NK-92 (cell line): ENCODE measurements around the gene PPFIBP2.
"Not testable (repeated sequence)": the region's sequence is repeated elsewhere in the genome, so short reads cannot be mapped to it uniquely, and the experiment has no call there.

Experiments used
- DNase-seq: peaks from one replicate; lab custom pipeline; 2025; ENCODE audit not compliant: unreplicated experiment; lab: John Stamatoyannopoulos, UW

Gene PPFIBP2

DNA sequence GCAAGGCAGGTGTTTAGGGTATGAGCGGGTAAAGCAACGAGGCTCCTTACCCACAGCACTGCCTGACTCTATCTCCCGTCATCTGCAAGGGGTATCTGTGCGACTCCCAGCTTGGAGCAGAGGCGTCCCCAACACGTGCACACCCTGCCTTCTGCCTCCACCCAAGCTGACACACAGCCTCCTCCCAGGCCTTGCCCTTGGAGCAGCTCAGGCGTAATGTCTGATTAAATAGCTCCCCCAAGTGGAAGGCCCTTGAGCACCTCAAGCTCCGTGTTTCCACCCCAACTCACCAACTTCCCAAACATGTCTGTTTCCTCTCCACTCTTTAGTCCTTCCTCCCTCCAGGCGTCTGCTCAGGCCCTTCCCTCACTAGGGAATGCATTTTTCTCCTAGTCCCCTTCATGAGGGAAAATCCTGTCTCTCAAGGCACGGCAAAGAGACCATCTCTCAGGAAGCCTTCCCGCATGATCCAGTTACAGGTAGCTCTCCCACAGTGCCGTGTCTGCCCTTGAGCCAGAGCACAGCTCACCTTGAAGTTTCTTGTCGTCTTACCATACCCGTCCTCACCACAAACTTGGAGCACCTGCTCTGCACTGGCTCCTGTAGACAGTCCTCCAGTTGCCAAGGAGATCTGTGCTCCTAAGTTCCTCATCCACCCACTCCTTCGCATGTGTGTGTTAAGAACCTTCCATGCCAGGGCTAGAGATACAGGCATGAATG is 143.7 kb downstream of the PPFIBP2 start:
- DNase-seq: no peak

DNA sequence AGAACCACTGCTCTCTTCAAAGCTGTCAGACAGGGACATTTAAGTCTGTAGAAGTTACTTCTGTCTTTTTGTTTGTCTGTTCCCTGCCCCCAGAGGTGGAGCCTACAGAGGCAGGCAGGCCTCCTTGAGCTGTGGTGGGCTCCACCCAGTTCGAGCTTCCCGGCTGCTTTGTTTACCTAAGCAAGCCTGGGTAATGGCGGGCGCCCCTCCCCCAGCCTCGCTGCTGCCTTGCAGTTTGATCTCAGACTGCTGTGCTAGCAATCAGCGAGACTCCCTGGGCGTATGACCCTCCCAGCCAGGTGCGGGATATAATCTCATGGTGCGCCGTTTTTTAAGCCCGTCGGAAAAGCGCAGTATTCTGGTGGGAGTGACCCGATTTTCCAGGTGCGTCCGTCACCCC is 149.7 kb downstream of the PPFIBP2 start:
- not testable (repeated sequence) for DNase-seq

DNA sequence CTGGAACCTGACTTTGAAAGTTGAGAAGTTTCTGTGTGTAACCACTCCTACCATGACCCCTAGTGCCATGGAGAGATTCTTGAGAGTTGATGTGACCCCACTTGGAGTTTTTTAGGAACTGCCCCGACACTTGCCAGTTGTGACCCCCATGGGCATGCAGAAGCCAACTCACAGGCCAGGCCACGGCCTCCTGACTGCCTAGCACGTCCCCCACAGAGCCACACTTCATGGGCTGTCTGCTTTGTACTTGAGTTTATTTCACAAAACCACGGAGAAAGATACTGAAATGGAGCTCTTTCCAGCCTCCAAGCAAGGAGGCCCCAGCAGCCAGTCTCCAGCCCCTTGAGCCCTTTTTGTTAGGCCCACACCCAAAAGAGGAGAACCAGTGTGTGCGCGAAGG is 151.1 kb downstream of the PPFIBP2 start:
- no peak for DNase-seq

DNA sequence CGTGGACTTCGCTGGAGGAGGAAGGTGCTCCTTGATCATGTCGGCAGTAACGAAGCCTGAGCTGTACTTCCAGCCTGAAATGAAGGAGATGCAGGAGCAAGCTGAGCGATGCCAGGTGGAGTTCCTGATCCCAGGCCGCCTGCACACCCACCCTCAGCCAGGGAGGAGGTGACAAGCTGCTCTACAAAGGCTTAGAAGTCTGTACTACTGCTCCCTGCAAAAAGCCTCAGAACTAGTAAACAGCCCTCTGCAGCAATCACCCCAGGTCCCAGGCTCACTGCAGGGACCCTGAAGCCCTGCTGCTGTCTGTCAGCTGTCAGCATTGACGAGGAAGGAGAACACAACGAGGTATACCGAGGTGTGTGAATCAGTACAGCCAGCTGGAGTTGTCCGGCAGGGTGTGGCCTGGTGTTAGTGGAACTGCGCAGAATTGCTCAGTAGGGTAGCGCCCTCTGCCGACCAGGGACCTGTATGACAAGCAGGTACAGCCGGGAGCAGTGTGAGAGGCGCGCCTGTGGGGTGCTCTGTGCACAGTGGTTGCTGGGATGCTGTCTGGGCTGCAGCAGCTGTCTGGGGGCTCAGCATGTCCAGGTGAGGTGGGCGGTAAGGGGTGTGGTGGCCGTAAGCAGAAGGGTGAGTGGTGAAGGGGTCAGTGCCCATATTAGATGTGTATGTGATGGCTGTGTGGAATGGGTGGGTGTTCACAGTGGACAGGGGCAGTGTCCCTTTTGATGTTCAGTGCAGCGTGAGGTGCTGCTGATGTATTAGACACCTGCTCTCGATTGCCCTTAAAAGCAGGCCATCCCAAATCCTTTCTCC is 151.9 kb downstream of the PPFIBP2 start:
- no peak for DNase-seq

DNA sequence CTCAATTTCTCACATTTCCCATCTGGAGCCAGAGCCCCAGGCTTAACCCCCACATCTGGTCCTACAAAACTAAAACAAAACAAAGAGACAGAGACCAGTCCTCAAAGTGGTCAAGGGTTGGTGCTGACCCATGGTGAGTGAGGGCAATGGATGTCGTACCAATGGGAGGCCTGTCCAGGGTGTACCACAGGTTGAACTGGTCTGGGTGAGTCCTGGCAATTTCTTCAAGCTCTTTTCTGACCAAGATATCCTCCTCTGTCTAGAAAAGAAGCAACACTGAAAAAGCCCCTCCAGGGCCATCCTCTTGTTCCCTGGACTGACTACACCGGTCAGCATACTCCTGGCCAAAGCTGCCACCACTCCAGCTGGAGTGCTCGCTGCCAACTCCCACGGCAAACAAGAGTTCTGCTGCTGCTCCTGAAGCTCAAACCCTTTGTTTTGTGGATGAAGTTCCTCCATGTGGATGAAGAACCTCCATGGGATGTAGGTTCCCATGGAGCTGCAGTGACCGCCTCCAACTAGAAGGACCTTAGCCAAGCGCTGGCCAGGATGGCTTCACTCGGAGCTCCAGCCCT is 152.6 kb downstream of the PPFIBP2 start:
- no peak for DNase-seq

GRCh38 chr11:7667460-7667859 is 153.7 kb downstream of the PPFIBP2 start:
- no peak for DNase-seq

- no peak for DNase-seq
Observed at GRCh38 chr11:7668464-7668863, 154.7 kb downstream of the PPFIBP2 start.

- no peak for DNase-seq
Observed at GRCh38 chr11:7668911-7669310, 155.1 kb downstream of the PPFIBP2 start.

- no peak for DNase-seq
Observed at GRCh38 chr11:7670641-7671040, 156.8 kb downstream of the PPFIBP2 start.

GRCh38 chr11:7671347-7672215 is 157.8 kb downstream of the PPFIBP2 start:
- no peak for DNase-seq

DNA sequence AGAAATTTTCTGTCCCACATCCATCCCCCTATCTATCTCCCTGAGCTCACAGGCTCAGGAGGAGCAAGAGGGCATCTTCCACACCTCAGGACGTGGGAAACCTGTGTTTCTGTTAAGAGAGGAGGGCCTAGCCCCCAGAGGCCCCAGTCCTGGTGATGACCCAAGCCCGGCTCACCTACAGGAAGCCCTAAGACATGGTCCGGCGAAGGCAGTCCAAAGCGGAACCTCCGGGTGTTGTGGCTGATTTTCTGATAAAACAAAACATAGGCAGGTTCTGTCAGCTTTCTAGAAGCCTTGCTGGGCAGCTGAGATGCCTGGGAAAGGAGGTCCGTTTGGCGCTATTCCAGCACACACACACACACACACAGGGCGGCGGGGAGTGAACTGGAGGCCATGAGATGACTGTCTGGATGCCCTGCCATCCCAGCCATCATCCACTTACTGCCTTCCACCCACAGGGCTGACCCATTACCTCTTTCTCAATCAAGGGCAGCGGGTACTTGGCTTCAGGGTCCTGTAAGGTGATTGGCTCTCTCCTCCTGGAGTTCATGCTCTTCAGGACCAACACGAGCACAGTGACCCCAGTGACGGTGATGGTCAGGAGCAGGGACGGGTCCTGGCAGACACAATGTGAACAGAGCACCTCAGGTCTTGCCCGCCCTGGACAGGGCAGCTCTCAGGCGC is 158.6 kb downstream of the PPFIBP2 start:
- no peak for DNase-seq

DNA sequence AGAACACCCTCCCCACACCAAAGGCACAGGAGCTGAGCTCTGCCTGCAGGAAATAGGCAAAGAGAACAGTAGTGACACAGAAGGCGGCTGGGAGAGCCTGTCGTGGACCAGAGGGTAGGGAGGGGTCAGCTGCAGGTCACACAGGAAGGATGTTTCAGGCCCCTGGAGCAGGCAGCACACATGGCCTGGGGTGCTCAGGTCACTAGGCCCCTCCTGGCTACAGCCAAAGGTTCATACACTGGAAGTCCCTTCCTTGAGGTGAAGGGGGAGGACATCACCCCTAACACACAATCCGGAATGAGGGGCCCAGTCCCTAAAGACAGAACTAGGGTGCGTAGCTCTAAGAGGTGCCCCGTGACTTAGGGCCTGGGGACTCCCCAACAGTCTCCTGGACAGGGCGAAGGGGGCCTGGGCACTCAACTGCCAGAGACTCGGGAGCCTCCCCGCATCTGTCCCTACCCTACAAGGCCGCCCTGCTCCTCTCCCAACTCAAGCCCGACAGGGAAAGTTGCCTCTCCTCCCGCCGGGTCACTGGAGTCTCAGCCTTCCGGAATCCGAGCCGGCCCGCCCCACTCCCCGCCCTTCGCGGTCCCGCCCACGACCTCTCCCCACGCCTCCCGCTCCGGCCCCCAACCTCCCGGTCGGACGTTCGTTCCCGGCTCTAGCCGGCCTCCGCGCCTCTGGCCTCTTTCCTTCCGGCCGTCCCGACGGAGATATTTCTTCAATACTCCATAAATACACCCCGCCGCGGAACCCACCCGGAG is 159.3 kb downstream of the PPFIBP2 start, which contains the start of gene CYB5R2:
Gene CYB5R2, minus strand, starts transcription at position 541 of the 764 bp plus-strand sequence. CDS start 675 bp downstream, outside the sequence.
- DNase-seq: no peak

GRCh38 chr11:7673724-7674434 is 160.1 kb downstream of the PPFIBP2 start:
- DNase-seq: no peak

GRCh38 chr11:7675631-7676030 is 161.8 kb downstream of the PPFIBP2 start:
- no peak for DNase-seq

DNA sequence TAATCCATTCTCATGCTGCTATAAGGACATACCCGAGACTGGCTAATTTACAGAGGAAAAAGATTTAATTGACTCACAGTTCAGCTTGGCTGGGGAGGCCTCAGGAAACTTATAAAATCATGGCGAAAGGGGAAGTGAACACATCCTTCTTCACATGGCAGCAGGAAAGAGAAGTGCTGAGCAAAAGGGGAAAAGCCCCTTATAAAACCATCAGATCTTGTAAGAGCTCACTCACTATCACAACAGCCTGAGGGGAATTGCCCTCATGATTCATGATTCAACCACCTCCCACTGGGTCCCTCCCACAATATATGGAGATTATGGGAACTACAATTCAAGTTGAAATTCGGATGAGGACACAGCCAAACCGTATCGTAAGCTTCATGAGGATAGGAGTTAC is 163.3 kb downstream of the PPFIBP2 start:
- no peak for DNase-seq

GRCh38 chr11:7677796-7678201 is 164.0 kb downstream of the PPFIBP2 start:
- no peak for DNase-seq

GRCh38 chr11:7683571-7683970 is 169.8 kb downstream of the PPFIBP2 start:
- DNase-seq: no peak

DNA sequence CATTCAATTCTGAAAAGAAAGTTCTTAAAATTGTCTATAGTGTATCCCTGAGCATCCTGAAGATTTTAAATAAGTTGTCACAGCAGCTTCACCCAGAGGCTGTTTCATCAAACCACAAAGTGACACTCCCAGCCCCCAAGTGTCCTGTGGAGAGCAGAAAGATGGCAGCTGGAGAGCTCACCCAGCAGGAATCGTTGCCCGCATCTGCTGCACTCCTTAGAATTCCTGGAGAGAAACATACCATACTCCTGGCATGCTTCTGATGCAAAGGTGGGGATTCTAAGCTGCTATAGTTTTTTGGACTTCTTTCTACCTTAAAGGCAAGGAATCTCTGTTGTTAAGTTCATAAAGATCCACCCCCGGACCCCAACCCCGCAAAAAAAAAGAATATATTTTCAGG is 173.0 kb downstream of the PPFIBP2 start:
- no peak for DNase-seq

DNA sequence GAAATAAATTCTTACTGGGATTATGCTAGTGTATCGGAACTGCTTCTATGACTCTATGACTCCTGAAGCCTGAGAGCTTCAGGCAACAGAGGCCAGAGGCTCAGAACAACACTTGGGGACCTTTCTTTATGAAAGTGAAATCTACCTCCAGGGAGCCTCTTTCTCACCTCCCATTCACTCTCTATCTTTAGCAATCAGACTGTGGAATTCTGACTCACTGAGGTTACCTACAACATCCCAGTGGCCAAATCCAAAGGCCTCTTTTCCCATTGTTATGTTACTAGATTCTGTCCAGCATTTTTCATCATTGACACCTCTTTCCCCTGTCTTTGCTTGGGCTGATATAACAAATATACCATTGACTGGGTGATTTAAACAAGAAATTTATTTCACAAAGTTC is 173.6 kb downstream of the PPFIBP2 start:
- DNase-seq: no peak
